Glutamatergic neuron (in vitro differentiated cells): ENCODE results near the gene MYRIP. TPM values are rescaled to one million over a fixed set of nuclear protein-coding genes. Genes with fewer than 3 reads are reported as not detected.
"Not testable (repeated sequence)": the region's sequence is repeated elsewhere in the genome, so short reads cannot be mapped to it uniquely, and the experiment has no call there.

Experiments
- DNase-seq: peaks from one replicate; pipeline ENCODE4 v3.0.0; 2022
- H3K27ac Mint-ChIP-seq: one replicate; pipeline ENCODE4 v1.8.0; 2020; ENCODE audit warnings: mild to moderate bottlenecking, mixed read lengths, inconsistent platforms; ENCODE audit not compliant: unreplicated experiment
- H3K27me3 Mint-ChIP-seq: one replicate; pipeline ENCODE4 v1.8.0; 2020; ENCODE audit warnings: mild to moderate bottlenecking, moderate library complexity, mixed read lengths, inconsistent platforms; ENCODE audit not compliant: unreplicated experiment
- H3K36me3 Mint-ChIP-seq: one replicate; pipeline ENCODE4 v1.8.0; 2020; ENCODE audit warnings: mild to moderate bottlenecking, mixed read lengths, inconsistent platforms; ENCODE audit not compliant: unreplicated experiment
- H3K4me1 Mint-ChIP-seq: one replicate; pipeline ENCODE4 v1.8.0; 2020; ENCODE audit warnings: mild to moderate bottlenecking, low read depth, mixed read lengths, inconsistent platforms; ENCODE audit not compliant: unreplicated experiment
- H3K4me3 Mint-ChIP-seq: one replicate; pipeline ENCODE4 v1.8.0; 2020; ENCODE audit warnings: mild to moderate bottlenecking, mixed read lengths, inconsistent platforms; ENCODE audit not compliant: unreplicated experiment
- H3K9me3 Mint-ChIP-seq: one replicate; pipeline ENCODE4 v1.8.0; 2020; ENCODE audit warnings: mild to moderate bottlenecking, moderate library complexity, mixed read lengths, inconsistent platforms; ENCODE audit not compliant: unreplicated experiment
- CTCF ChIP-seq: fragments of 200-600 bp; sonication (generic); IDR thresholded peaks from one replicate; pipeline ENCODE4 v1.5.0; 2021; ENCODE audit not compliant: partially characterized antibody, unreplicated experiment
- total RNA-seq: library from RNA; stranded (reverse); fragmentation: NEBNext Ultra II Directional; extraction: Animal tissue kit (Norgen Biotek cat#: 25700); gene quantifications from one replicate; pipeline ENCODE4 v1.2.1, GENCODE V29; 2021; ENCODE audit not compliant: unreplicated experiment

The MYRIP gene
- total RNA-seq, 1 donor from 2014 or later: 1.8 TPM

DNA sequence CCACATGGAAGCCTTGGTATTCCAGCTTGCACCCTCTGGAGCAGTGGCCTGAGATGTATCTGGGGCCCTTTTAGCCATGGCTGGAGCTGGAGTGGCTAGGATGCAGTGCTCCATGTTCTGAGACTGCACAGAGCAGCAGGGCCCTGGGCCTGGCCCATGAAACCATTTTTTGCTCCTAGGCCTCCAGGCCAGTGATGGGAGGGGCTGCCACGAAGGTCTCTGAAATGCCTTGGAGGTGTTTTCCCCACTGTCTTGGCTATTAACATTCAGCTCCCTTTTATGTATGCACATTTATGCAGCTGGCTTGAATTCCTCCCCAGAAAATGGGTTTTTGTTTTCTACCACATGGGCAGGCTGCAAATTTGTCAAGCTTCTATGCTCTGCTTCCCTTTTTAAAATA is 43.0 kb upstream of the MYRIP start:
- no peak for TF ChIP-seq CTCF

GRCh38 chr3:39766909-39767308 is 42.5 kb upstream of the MYRIP start:
- not testable (repeated sequence) for H3K4me3 Mint-ChIP-seq, H3K9me3 Mint-ChIP-seq, H3K4me1 Mint-ChIP-seq, H3K27me3 Mint-ChIP-seq, H3K27ac Mint-ChIP-seq, H3K36me3 Mint-ChIP-seq, DNase-seq

More for the DNA sequence above, 43.0 kb upstream of the MYRIP start:
- Mint-ChIP-seq H3K27ac (no peak overlapping the region), H3K27me3 (no peaks in the 10 kb centered on the region), H3K4me3 (no peak overlapping the region), H3K4me1 (no peaks in the 10 kb centered on the region), H3K36me3 (peaks cover 5% of the 10 kb centered on the region), H3K9me3 (no peaks in the 10 kb centered on the region)
- no peak for DNase-seq

- not testable (repeated sequence) for H3K4me1 Mint-ChIP-seq, H3K27ac Mint-ChIP-seq, H3K9me3 Mint-ChIP-seq, H3K36me3 Mint-ChIP-seq, H3K4me3 Mint-ChIP-seq, H3K27me3 Mint-ChIP-seq, DNase-seq
Measured at GRCh38 chr3:39778168-39778567, 31.2 kb upstream of the MYRIP start.

DNA sequence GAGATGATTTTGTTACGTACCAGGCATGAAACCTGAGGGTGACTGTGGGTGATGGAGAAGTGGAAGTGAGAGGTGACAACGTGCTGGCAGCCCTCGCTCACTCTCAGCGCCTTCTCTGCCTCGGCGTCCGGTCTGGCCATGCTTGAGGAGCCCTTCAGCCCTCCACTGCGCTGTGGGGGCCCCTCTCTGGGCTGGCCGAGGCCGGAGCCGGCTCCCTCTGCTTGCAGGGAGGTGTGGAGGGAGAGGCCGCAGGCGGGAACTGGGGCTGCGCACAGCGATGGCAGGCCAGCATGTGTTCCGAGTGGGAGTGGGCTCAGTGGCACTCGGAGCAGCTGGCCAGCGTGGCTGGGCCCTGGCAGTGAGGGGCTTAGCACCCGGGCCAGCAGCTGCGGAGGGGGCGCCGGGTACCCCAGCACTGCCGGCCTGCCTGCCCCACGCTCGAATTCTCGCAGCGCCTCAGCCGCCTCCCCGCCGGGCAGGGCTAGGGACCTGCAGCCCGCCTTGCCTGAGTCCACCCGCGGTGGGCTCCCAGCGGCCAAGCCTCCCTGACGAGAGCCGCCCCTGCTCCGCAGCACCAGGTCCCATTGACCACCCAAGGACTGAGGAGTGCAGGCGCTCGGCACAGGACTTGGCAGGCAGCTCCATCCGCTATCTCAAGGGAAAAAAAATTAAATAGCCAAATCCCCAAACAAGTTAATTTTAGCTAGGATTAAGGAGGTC is 29.7 kb upstream of the MYRIP start:
- no peak overlapping the region for H3K27ac Mint-ChIP-seq
- H3K9me3 Mint-ChIP-seq: peaks cover 3% of the 10 kb centered on the region
- no peak for TF ChIP-seq CTCF
- peaks cover 6% of the 10 kb centered on the region for H3K27me3 Mint-ChIP-seq
- no peaks in the 10 kb centered on the region for H3K4me1 Mint-ChIP-seq
- DNase-seq: no peak
- H3K4me3 Mint-ChIP-seq: no peak overlapping the region
- no peaks in the 10 kb centered on the region for H3K36me3 Mint-ChIP-seq

DNA sequence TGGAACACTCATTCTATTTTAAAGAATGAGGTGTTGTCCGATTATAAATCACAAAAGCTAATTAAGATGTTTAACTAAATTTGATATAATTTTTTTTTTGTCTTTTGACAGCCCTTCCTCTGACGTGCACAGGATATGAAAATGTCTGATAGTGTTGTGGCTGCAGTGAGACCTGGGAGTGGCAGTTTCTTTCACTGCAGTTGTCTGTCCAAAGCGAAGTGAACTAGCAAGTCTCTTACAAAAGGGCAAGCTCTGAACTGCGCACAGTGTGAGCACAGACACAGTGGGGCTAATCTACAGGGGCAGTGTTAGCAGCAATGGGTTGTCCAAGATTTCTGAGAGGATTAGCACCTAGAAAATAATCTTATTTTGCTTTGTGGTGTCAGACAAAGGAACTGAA is 29.1 kb upstream of the MYRIP start:
- DNase-seq: no peak
- H3K4me3 Mint-ChIP-seq: no peak overlapping the region
- H3K27ac Mint-ChIP-seq: no peak overlapping the region
- peaks cover 6% of the 10 kb centered on the region for H3K27me3 Mint-ChIP-seq
- no peaks in the 10 kb centered on the region for H3K36me3 Mint-ChIP-seq
- H3K4me1 Mint-ChIP-seq: no peaks in the 10 kb centered on the region
- TF ChIP-seq CTCF: no peak
- peaks cover 3% of the 10 kb centered on the region for H3K9me3 Mint-ChIP-seq

- peaks cover 3% of the 10 kb centered on the region for H3K9me3 Mint-ChIP-seq
- no peaks in the 10 kb centered on the region for H3K4me1 Mint-ChIP-seq
- no peak for TF ChIP-seq CTCF
- no peak overlapping the region for H3K4me3 Mint-ChIP-seq
- H3K27ac Mint-ChIP-seq: no peak overlapping the region
- H3K36me3 Mint-ChIP-seq: no peaks in the 10 kb centered on the region
- DNase-seq: no peak
- peaks cover 6% of the 10 kb centered on the region for H3K27me3 Mint-ChIP-seq
Measured at GRCh38 chr3:39781025-39781424, 28.4 kb upstream of the MYRIP start.
